HL-60/S4 treated with retinoic acid at 250 ng/mL for 4 days and 3 days (cell line): Measurements from ENCODE around the gene DEFB131B.
"Not testable (repeated sequence)": the region's sequence is repeated elsewhere in the genome, so short reads cannot be mapped to it uniquely, and the experiment has no call there.

Source experiments
- in situ Hi-C: fragments of 300-500 bp; cut with MboI; formaldehyde crosslinking; loops from 2 replicates; pipeline ENCODE4 v1.7.0; 2022; ENCODE audit warnings: low sequenced_read_pairs

The DEFB131B gene

DNA sequence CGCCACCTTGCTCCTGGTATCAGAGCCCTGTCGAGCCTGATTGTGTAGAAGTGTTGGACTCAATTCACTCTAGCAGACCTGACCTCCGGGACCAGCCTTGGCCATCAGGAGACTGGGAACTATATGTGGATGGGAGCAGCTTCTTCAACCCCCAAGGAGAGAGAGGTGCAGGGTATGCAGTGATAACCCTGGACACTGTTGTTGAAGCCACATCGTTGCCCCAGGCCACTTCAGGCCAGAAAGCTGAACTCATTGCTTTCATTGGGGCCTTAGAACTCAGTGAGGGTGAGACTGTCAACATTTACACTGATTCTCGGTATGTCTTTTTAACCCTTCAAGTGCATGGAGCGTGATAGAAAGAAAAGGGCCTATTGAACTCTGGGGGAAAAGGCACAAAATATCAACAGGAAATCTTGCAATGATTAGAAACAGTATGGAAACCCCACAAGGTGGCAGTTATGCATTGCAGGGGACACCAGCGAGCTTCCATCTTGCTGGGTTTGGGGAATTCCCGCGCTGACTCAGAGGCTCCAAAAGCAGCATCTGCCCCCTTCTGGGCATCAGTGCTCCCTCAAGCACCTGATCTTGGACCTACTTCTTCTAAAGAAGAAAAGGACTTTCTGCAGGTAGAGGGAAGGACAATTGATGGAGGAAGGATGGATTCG is 33.2 kb downstream of the DEFB131B start:
- in situ Hi-C loops, result not testable (repeated sequence)

DNA sequence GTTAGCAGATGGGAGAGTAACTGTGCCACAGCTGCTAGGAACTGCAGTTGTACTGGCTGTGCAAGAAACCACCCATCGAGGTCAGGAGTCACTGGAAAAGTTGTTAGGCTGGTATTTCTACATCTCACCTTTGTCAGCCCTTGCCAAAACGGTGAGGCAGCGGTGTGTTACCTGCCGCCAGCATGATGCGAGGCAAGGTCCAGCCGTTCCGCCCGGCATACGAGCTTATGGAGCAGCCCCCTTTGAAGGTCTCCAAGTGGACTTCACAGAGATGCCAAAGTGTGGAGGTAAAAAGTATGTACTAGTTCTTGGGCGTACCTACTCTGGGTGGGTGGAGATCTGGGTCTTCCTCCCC is 33.7 kb downstream of the DEFB131B start:
- in situ Hi-C loops, result not testable (repeated sequence)

DNA sequence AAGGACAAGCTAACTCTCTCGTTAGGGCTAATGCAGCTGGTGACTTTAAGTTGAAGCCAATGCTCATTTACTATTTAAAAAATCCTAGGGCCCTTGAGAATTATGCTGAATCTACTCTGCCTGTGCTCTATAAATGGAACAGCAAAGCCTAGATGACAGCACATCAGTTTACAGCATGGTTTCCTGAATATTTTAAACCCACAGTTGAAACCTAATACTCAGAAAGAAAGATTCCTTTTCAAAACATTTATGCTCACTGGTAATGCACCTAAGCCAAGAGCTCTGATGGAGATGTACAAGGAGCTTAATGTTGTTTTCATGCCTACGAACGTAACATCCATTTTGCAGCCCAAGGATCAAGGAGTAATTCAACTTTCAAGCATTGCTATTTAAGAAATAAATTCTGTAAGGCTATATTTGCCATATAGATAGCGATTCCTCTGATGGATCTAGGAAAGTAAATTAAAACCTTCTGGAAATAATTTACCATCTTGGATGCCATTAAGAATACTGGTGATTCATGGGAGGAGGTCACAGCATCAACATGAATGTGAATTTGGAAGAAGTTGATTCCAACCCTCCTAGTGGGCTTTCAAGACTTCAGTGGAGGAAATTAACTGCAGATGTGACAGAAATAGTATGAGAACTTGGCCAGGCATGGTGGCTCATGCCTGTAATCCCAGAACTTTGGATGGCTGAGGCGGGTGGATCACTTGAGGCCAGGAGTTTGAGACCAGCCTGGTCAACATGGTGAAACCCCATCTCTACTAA is 35.7 kb downstream of the DEFB131B start:
- in situ Hi-C loops, result no loop called here

DNA sequence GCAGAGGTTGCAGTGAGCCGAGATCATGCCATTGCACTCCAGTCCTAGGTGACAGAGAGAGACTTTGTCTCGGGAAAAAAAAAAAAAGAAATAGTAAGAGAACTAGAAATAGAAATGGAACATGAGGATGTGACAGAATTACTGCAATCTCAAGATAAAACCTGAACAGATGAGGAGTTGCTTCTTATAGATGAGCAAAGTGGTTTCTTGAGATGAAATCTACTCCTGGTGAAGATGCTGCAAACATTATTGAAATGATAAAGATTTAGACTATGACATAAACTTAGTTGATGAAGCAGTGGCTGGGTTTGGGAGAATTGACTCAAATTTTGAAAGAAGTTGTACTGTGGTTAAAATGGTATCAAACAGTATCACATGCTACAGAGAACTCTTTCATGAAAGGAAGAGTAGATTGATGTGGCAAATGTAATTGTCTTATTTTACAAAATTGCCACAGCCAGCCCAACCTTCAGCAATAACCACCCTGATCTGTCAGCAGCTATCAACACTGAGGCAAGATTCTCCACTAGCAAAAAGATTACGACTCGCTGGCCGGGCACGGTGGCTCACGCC is 36.5 kb downstream of the DEFB131B start:
- in situ Hi-C loops, result no loop called here

DNA sequence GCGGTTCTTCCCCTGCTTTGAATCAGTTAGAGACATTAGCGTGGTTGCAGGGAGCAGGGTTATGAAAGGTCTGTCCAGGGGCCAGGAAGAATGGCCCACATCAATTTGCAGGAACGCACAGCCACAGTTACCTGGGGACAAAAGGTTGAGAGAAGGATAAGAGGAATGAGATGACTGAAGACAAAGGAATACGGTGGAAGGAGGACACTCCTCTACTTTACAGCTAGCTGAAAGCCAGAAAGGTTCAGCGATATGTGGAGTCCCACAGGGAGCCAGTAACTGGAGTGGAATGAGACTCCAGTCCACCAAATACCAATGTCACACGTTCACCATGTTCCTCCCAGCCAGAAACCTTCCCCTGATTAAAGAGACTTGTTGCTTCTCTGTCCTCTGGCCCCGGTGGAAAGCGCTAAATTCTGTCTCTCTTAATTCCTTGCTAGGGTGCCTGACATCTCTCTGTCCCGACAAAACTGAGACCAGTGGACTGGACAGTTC is 39.4 kb downstream of the DEFB131B start:
- in situ Hi-C loops, result no loop called here

DNA sequence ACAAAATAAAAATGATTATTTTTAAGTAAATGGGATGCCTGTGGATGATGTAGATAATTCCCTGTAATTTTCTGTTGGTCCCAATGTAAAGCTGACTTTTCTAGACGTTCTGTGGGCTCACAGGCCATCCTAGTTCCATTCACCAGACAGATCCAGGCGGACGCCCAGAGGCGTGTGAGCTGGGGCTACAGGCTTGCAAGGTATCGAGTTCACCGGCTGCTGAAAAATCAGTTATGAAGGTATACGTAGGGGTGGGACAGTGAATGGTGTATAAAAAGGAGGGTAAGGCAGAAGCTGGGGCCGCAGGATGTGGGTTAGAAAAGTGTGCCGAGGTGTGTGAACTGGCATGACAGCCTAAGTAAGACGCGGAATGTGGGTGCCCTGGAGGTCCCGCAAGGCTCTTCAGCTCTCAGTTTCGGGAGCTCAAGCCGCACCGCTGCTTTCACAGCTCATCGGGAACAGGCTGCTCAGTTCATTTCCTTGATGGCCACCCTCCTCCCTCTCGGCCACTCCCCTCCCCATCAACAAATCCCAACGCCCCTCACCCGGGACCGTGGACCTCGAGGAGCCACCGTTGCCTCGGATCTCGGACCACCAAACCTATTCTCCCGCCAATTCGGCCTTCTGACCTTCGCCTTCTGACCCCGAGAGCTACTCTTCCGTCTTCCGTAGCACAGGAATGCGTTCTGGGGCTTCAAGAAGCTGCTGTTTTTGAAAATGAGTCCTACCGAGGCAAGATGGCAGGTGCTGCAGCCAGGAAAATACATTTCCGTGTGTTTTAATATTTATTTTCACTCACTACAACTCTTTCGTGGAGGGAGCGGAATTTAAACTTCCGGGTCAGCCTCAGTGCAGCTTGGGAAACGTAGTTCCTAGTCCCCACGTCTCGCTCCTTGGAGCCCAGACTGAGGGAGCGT is 49.8 kb downstream of the DEFB131B start, which contains the start of gene XNDC1N:
Gene XNDC1N (minus strand): TSS at position 775 of the 917 bp plus-strand sequence. CDS start 5,241 bp downstream, outside the sequence.
- in situ Hi-C loops, result no loop called here

DNA sequence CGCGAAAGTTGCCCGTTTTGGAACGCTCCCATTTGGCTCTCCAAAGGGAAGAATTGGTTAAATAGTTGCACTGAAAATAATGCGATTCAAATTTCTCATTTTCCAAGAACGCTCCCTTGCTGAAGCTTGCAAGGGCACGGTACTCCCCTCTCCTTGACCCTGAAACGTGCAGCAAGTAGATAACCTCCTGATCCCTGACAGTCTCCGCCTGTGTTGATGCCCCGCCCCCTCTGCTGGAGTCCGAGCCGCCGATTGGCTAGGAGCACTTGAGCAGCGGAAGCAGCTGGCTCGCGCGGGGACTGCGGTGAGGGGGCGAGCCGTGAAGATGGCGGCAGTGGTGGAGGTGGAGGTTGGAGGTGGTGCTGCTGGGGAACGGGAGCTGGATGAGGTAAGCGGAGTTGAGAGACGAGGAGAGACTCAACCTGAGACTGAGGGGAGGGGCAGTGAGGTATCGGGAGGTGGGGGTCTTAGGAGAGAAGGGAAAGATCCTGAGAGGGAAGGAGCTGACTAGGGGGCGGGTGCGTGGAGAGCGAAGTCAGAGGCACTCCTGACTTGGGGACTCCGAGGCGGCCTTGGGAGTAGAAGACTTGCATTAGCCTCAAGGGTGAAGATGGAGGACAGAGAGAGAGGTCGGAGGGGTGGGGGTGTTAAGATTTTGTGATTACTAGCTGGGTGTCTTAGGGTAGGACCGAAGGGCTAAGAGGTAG is 50.6 kb downstream of the DEFB131B start, which contains the start of gene RNF121:
Gene RNF121 (plus strand): TSS at position 310 of the 707 bp plus-strand sequence. CDS start 16 bp downstream, at position 326.
- in situ Hi-C loops, result no loop called here

DNA sequence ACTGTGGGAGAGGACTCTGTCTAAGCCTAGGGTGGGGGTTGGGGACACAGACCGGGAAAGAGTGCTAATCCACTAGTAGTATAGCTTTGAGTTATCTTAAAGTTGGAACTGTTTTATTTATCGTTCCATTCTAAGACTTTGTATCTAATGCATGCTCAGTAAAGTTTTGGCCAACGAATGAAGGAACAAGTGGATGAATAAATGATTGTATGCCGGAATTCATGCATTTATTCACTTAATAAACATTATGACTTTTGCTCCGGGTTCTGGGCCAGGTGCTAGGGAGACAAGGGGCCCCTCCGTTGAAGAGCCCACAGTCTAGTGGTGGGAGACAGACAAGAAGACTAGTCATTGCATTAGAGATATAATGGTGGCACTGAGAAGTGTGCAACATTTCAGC is 51.2 kb downstream of the DEFB131B start:
- in situ Hi-C loops, result no loop called here

DNA sequence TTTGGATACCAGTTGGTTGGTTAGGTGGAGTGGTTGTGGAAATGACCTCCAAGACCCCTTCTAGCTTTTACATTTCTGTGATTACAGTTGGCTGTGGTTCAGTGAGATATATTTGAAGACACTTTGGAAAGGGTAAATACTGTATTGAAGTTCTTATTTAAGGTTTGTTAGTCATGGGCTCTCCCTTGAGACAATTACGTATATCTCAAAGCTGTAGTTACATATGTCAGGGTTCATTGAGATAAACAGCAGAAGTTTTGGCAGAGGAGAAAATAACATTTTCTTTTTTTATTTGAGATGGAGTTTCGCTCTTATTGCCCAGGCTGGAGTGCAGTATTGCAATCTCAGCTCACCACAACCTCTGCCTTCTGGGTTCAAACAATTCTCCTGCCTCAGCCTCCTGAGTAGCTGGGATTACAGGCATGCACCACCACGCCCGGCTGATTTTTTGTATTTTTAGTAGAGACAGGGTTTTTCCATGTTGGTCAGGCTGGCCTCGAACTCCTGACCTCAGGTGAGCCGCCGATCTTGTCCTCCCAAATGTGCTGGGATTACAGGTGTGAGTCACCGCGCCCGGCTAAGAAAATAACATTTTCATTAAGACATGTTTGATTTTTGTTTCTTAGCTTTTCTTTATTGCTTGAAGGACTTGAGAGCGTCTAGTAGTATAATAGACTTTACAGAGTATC is 52.4 kb downstream of the DEFB131B start:
- in situ Hi-C loops, result no loop called here

DNA sequence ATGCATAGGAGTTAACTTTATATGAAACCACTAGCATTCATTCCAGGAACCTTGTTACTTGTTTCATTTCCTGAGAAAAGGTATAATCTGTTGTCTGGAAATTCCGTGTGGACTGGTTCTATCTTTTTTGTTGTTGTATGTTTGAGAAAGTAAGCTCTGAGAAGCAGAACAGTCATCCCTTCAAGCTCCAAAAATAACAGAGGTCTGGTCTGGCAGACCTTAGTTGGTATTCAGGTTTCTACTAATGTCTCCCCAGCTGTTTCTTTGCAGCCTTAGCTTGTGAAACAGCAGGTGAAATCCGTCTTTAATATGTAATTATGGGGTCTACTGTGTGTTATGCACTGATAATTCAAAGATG is 53.0 kb downstream of the DEFB131B start:
- in situ Hi-C loops, result no loop called here

DNA sequence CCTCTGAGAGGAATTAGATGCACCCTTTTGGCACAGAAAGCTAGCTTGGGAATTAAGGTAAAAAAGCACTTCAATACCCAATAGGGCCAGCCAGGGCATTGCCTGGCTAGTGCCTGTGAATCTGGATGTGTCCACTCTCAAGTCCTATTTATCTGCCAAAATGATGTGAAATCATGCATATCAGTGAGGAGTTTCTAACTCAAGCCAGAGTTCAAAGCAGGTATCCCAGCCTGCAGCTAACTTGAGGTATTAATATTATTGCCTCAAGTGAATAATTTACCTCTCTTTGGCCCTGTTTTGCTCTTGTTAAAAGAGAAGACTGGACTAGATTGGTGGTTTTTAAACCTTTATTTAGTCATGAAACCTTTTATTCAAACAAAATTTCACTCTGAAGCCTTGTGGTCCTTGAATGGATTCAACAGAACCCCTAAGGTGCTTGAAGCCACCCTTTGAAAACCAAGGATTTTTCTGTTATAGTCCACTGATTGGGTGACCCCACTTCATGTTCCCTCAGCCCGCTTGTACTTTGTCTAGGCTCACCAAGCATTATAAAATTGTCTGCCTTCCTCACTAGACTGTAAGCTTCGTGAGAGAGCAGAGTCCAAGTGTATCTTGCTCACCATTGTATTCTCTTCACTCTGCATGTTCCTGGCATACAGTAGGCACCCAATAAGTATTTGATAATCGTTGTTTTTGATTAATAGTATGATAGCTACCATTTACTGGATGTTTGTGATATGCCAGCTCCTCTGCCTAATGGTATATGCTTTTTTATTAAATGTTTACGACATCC is 55.1 kb downstream of the DEFB131B start:
- in situ Hi-C loops, result no loop called here
